Measurements from ENCODE around the gene DNM3. TPM values are rescaled to one million over a fixed set of nuclear protein-coding genes. Genes with fewer than 3 reads are reported as not detected.

DNM3 gene
- total RNA-seq, 1 experiment from 2014 or later, result 2.7 TPM

- H2BK20ac ChIP-seq (ENCODE audit: low read depth, low read length, poor library complexity, severe bottlenecking), result no peak overlapping the region
- Mint-ChIP-seq H3K27ac (no peak overlapping the region), H3K36me3 (ENCODE audit: insufficient read depth in 1 of 3, low read depth in 3 of 3) (no peaks in the 10 kb centered on the region; a peak in 1 of 7 replicates), H3K4me1 (no peaks in the 10 kb centered on the region), H3K27me3 (ENCODE audit: low read depth) (no peaks in the 10 kb centered on the region), H3K4me3 (no peak overlapping the region), H3K9me3 (peaks cover 0 to 2% of the 10 kb centered on the region in 2 experiments; a peak in 1 of 5 replicates)
- H3K4me2 ChIP-seq (ENCODE audit: insufficient read depth, insufficient read length, low read length), result no peak overlapping the region
- no peak overlapping the region for H4K5ac ChIP-seq (ENCODE audit: insufficient read length, low read depth, low read length)
- no peak overlapping the region for H2BK5ac ChIP-seq (ENCODE audit: insufficient read length, low read length)
- H3K79me1 ChIP-seq (ENCODE audit: insufficient read depth, low read depth, low read length, poor library complexity, severe bottlenecking), result no peaks in the 10 kb centered on the region
- H3K18ac ChIP-seq (ENCODE audit: insufficient read length, low read depth, low read length), result no peak overlapping the region
- no peaks in the 10 kb centered on the region for H3K4me1 ChIP-seq (ENCODE audit: insufficient read depth, low read length)
- no peak overlapping the region for H3K14ac ChIP-seq (ENCODE audit: insufficient read depth, low read length)
- no peak for DNase-seq
- no peak overlapping the region for H2BK120ac ChIP-seq (ENCODE audit: low read depth, low read length, poor library complexity, severe bottlenecking)
- H4K91ac ChIP-seq (ENCODE audit: insufficient read length, low read depth, low read length), result no peak overlapping the region
- H3K23me2 ChIP-seq (ENCODE audit: insufficient read length, low read depth, low read length, poor library complexity, severe bottlenecking), result no peaks in the 10 kb centered on the region
- no peaks in the 10 kb centered on the region for H3K27me3 ChIP-seq (ENCODE audit: insufficient read depth, low read length)
- no peak overlapping the region for H2AFZ ChIP-seq (ENCODE audit: low read length)
- no peak overlapping the region for H3T11ph ChIP-seq (ENCODE audit: low read length)
- H3K23ac ChIP-seq (ENCODE audit: insufficient read length, low read depth, low read length), result no peak overlapping the region
- H3K79me2 ChIP-seq (ENCODE audit: insufficient read depth, low read length), result no peaks in the 10 kb centered on the region
- H3K9me3 ChIP-seq (ENCODE audit: control insufficient read depth, low read depth, low read length), result no peaks in the 10 kb centered on the region
- no peak overlapping the region for H2BK12ac ChIP-seq (ENCODE audit: insufficient read length, low read depth, low read length)
- H4K20me1 ChIP-seq (ENCODE audit: control insufficient read depth, insufficient read depth, insufficient read length), result no peaks in the 10 kb centered on the region
- H3K56ac ChIP-seq (ENCODE audit: insufficient read length, low read depth, low read length), result no peak overlapping the region
- H3K4ac ChIP-seq (ENCODE audit: low read depth, low read length), result no peak overlapping the region
- H2BK15ac ChIP-seq (ENCODE audit: low read depth, low read length), result no peak overlapping the region
- TF ChIP-seq CTCF (conservative IDR thresholded peaks at IDR 0.05), result no peak
- no CpG with 5 or more reads among the region's 2 CpGs for WGBS (ENCODE audit: extremely low coverage, insufficient read length, low lambda C conversion rate)
- H2AK5ac ChIP-seq (ENCODE audit: insufficient read length, low read length), result no peak overlapping the region
- no peak overlapping the region for H4K8ac ChIP-seq (replicated peaks; ENCODE audit: insufficient read length, low read depth, low read length)
- no peak overlapping the region for H3K9ac ChIP-seq (ENCODE audit: extremely low read depth, insufficient read length, low read length)
- no peak overlapping the region for H3K27ac ChIP-seq (ENCODE audit: insufficient read length, low read depth, low read length)
These were observed 284.0 kb downstream of the DNM3 start for GRCh38 chr1:172125250-172125649.
